Ishikawa (cell line): Measurements from ENCODE around the gene ACER3.

ENCODE experiments used
- CEBPB ChIP-seq: IDR thresholded peaks from 2 replicates; pipeline ENCODE4 v1.6.1; 2012
- CREB1 ChIP-seq: IDR thresholded peaks from 2 replicates; pipeline ENCODE4 v1.6.1; 2012; ENCODE audit warnings: low read depth
- EGR1 ChIP-seq: IDR thresholded peaks from 2 replicates; pipeline ENCODE4 v1.6.1; 2012
- EP300 ChIP-seq: IDR thresholded peaks from 2 replicates; pipeline ENCODE4 v1.6.1; 2012; ENCODE audit warnings: borderline replicate concordance
- FOXM1 ChIP-seq: IDR thresholded peaks from 2 replicates; pipeline ENCODE4 v1.6.1; 2012; ENCODE audit warnings: low read depth, borderline replicate concordance
- NFIC ChIP-seq: IDR thresholded peaks from 2 replicates; pipeline ENCODE4 v1.6.1; 2012
- RAD21 ChIP-seq: IDR thresholded peaks from 2 replicates; pipeline ENCODE4 v1.6.1; 2012; ENCODE audit warnings: low read depth
- TAF1 ChIP-seq: IDR thresholded peaks from 2 replicates; pipeline ENCODE4 v1.6.1; 2012; ENCODE audit warnings: low read depth, mild to moderate bottlenecking
- TCF12 ChIP-seq: IDR thresholded peaks from 2 replicates; pipeline ENCODE4 v1.6.1; 2012; ENCODE audit warnings: low read depth
- TEAD4 ChIP-seq: IDR thresholded peaks from 2 replicates; pipeline ENCODE4 v1.6.1; 2012
- YY1 ChIP-seq: IDR thresholded peaks from 2 replicates; pipeline ENCODE4 v1.6.1; 2012; ENCODE audit warnings: low read depth
- ZBTB7A ChIP-seq: IDR thresholded peaks from 2 replicates; pipeline ENCODE4 v1.6.1; 2012; ENCODE audit warnings: low read depth
- TF ChIP-seq, protein P1 (sequence below): IDR thresholded peaks from 2 replicates; pipeline ENCODE4 v1.6.1; 2012
- TF ChIP-seq, protein P2 (sequence below): IDR thresholded peaks from 2 replicates; pipeline ENCODE4 v1.6.1; 2012; ENCODE audit warnings: low read depth, mild to moderate bottlenecking
- TF ChIP-seq, protein P3 (sequence below): IDR thresholded peaks from 2 replicates; pipeline ENCODE4 v1.6.1; 2012

The ACER3 gene

DNA sequence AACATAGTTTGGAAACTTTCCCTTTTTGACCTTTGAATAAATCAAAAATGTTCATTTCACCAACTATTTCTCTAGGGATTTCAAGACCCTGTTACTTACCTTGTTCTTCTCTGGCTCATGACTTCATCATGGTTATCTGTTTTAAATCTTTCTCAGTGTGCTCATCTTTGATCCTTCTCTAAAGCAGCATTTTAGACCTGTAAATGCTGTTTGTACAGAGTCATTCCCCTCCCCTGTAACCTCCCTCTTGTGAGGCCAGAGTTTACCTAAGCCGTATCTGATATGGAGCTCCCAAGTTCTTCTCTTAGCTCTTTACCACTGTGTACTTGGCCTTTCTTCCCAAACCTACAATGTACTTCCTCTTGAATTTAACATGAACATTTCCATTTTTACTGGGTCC, 56.0 kb downstream of the ACER3 start:
- TF ChIP-seq, protein P1, sequence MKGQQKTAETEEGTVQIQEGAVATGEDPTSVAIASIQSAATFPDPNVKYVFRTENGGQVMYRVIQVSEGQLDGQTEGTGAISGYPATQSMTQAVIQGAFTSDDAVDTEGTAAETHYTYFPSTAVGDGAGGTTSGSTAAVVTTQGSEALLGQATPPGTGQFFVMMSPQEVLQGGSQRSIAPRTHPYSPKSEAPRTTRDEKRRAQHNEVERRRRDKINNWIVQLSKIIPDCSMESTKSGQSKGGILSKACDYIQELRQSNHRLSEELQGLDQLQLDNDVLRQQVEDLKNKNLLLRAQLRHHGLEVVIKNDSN = no peak
- TF ChIP-seq TEAD4 (no peak), EP300 (no peak)

DNA sequence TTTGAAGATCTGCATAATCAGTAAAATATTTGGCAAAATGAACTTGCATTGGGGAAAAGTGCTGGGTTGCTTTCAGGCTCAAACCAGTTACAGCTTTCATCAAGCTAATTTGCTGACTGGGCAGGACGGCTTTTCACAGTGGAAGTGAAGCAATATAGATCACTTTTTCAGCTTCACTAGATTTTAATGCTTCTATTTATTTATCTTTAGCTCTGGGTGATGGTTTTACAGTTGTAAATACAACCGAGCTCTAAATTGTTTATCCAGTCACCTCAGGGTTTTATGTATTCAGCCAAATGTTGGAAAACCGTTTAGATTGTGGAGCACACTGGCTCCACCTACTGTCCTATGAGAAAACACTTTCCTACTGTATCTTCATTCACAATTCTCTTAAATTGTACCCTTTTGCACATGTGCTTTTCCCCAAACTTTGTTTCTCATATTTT, 58.2 kb downstream of the ACER3 start:
- TF ChIP-seq EP300 (no peak), CREB1 (no peak), RAD21 (peak; percentile 77), TCF12 (no peak), CEBPB (no peak), YY1 (no peak), TEAD4 (no peak)
- TF ChIP-seq, protein P2, sequence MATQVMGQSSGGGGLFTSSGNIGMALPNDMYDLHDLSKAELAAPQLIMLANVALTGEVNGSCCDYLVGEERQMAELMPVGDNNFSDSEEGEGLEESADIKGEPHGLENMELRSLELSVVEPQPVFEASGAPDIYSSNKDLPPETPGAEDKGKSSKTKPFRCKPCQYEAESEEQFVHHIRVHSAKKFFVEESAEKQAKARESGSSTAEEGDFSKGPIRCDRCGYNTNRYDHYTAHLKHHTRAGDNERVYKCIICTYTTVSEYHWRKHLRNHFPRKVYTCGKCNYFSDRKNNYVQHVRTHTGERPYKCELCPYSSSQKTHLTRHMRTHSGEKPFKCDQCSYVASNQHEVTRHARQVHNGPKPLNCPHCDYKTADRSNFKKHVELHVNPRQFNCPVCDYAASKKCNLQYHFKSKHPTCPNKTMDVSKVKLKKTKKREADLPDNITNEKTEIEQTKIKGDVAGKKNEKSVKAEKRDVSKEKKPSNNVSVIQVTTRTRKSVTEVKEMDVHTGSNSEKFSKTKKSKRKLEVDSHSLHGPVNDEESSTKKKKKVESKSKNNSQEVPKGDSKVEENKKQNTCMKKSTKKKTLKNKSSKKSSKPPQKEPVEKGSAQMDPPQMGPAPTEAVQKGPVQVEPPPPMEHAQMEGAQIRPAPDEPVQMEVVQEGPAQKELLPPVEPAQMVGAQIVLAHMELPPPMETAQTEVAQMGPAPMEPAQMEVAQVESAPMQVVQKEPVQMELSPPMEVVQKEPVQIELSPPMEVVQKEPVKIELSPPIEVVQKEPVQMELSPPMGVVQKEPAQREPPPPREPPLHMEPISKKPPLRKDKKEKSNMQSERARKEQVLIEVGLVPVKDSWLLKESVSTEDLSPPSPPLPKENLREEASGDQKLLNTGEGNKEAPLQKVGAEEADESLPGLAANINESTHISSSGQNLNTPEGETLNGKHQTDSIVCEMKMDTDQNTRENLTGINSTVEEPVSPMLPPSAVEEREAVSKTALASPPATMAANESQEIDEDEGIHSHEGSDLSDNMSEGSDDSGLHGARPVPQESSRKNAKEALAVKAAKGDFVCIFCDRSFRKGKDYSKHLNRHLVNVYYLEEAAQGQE = no peak

DNA sequence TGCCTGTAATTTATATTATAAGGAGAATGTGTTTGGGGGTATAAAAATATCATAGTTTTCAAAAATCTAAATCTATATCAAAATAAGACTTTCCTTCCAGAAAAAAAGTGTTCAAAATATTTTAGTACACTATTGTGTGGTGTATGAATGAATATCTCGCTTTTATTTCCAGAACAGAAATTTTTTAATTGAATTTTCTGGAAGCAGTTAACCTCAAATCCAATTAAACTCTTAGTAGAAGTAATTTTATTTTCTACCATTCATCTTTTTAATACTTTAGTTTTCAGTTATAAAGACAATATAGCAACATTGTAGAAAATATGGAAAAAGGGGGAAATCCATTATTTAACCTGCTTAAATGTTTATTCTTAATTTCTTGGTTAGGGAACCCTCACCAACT, 58.7 kb downstream of the ACER3 start:
- TF ChIP-seq EP300 (no peak), RAD21 (no peak), TEAD4 (no peak), CEBPB (no peak), YY1 (no peak), EGR1 (no peak), ZBTB7A (no peak), TCF12 (no peak)
- TF ChIP-seq, protein P1 = no peak

DNA sequence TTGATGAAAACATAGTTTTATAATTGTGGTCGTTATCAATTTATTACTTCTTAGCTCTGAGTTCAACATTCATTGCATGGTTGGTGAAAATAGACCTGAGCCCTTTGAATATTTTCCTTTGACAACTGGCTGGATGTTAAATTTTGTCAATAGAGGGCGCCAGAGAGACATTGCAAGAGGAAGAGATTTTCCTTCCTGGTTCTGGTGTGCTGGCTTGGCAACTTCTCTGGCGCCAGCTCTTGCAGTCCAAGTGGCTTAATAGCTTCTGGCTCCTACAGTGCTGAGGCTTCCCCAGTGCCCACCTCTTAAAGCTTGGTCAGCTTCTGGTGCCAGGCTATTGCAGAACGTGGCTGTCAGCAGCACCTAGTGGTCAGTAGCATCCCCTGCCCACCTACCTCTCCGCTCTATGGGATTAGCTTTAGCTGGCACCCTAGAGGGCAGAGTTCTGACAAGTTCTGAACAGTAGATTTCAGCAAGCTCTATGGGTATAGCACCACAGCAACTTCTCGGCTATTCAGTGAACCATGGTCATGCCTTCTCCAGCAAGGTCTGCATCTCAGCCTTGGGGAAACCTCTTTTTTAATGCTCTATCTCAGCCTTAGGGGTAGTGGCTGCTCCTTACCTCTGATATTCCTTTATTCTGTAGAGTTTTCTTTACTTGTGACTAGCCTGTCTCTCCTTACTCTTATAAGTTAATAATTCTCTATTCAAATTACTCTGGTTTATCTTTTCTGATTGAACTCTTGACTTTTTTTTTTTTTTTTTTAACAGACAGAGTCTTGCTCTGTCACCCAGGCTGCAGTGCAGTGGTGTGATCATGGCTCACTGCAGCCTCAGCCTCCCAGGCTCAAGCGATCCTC, 59.4 kb downstream of the ACER3 start:
- TF ChIP-seq FOXM1 (no peak), RAD21 (peak; percentile 75)
- TF ChIP-seq, protein P3, sequence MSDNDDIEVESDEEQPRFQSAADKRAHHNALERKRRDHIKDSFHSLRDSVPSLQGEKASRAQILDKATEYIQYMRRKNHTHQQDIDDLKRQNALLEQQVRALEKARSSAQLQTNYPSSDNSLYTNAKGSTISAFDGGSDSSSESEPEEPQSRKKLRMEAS = 0 out of 2 replicates have a peak, but pooled peaks have one; percentile 18

DNA sequence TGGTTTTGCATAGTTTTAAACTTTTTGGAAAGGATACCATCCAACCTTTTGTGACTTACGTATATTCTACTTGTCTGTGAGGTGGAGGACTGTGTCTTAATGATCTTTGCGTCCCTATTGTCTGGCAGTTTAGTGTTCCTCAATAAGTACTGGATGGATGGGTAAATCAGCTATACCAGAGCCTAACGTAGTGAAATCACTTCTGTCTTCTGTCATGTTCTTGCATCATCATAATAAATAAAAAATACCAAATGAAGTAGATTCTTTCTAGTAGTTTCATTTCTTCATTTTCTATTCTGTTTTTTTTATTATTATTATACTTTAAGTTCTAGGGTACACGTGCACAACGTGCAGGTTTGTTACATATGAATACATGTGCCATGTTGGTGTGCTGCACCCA, 66.4 kb downstream of the ACER3 start:
- no peak for TF ChIP-seq YY1
- TF ChIP-seq, protein P3 = no peak
- TF ChIP-seq, protein P1 = no peak
- no peak for TF ChIP-seq ZBTB7A
- TF ChIP-seq RAD21 = no peak
- TF ChIP-seq, protein P2 = no peak
- no peak for TF ChIP-seq TAF1
- TF ChIP-seq TCF12 = no peak
- no peak for TF ChIP-seq NFIC
- TF ChIP-seq TEAD4 = no peak
- TF ChIP-seq EGR1 = no peak
- TF ChIP-seq EP300 = no peak
- TF ChIP-seq CEBPB = no peak
- TF ChIP-seq FOXM1 = no peak

DNA sequence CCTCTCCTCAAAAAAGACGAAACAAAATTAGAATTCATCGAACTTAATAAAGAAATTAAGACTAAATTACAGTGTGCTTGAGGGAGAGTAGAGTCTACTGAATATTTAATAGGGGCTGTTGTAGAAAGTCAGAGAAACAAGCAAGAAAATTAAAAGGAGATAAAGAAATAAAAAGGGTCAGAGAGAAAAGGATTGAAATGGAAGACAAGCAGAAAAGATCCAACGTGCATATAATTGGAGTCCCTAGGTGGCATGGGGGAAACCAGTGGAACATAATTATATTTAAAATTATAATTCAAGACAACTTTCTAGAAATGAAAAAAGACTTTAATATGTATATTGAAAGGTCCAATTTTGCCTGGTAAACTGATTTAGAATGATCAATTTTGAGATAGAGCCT, 74.3 kb downstream of the ACER3 start:
- TF ChIP-seq, protein P3 = no peak
- TF ChIP-seq YY1 (no peak), TEAD4 (no peak), ZBTB7A (no peak), RAD21 (no peak), EGR1 (no peak), EP300 (no peak), TCF12 (no peak), CEBPB (no peak), NFIC (no peak), TAF1 (no peak), CREB1 (no peak)
- TF ChIP-seq, protein P1 = no peak
